ENCODE measurements around the gene TCEAL5. TPM values are rescaled to one million over a fixed set of nuclear protein-coding genes. Genes with fewer than 3 reads are reported as not detected.
"Not testable (repeated sequence)": the region's sequence is repeated elsewhere in the genome, so short reads cannot be mapped to it uniquely, and the experiment has no call there.

Gene TCEAL5
- total RNA-seq, 1 donor from 2014 or later = not detected

DNA sequence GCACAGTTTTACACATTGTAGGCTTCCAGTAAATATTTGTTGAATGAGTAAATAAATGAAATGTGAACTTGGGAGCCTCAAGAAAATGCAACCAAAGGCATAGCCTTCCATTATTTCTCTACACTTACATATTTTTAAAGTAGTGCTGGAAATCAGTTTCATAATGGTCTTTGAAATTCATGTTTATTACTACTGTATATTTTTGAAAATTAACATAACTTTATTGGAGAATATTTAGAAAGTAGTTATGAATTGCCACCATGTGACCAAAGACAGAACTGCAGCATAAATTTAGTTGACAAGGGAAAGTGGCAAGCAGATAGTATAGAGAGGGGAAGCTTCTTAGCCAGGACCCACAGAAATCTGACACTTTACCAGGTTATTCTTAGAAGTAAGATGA lies 28.0 kb downstream of the TCEAL5 start:
- peaks cover 0 to 4% of the 10 kb centered on the region in 2 donors for H3K4me1 ChIP-seq
- intact Hi-C loops (cut with DNase I) = no loop called here
- no peak overlapping the region for H3K27ac ChIP-seq
- H3K9me3 ChIP-seq = no peaks in the 10 kb centered on the region
- TF ChIP-seq, protein P1, sequence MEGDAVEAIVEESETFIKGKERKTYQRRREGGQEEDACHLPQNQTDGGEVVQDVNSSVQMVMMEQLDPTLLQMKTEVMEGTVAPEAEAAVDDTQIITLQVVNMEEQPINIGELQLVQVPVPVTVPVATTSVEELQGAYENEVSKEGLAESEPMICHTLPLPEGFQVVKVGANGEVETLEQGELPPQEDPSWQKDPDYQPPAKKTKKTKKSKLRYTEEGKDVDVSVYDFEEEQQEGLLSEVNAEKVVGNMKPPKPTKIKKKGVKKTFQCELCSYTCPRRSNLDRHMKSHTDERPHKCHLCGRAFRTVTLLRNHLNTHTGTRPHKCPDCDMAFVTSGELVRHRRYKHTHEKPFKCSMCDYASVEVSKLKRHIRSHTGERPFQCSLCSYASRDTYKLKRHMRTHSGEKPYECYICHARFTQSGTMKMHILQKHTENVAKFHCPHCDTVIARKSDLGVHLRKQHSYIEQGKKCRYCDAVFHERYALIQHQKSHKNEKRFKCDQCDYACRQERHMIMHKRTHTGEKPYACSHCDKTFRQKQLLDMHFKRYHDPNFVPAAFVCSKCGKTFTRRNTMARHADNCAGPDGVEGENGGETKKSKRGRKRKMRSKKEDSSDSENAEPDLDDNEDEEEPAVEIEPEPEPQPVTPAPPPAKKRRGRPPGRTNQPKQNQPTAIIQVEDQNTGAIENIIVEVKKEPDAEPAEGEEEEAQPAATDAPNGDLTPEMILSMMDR (IDR thresholded peaks at IDR 0.05) = peak; percentile 7 to 41 (median 28)
- no peaks in the 10 kb centered on the region for H3K36me3 ChIP-seq
- no peak for DNase-seq (ENCODE audit: low spot score in 2 of 2)
- no peak overlapping the region for H3K4me3 ChIP-seq
- peaks cover 3% of the 10 kb centered on the region for H3K27me3 ChIP-seq

DNA sequence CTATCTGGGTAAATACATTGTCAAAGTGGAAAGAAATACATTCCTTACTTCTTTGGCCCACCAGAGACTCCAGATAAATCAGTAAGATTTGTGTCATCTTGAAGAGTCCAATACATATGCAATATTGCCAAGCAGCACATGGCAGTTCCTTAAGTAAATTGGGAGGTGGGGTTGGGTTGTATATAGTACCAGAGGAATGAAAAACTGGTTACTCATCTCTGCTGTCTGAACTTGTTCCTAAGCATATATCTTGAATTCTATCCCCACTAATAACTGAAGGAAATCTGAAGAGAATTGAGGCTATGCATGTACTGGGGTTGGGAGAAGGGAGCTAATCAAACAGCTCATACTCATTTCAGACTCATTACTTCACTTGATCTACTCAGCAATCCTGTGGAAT lies 36.4 kb downstream of the TCEAL5 start:
- no peak for DNase-seq (ENCODE audit: low spot score in 2 of 2)
- intact Hi-C loops (cut with DNase I) = no loop called here
- no peaks in the 10 kb centered on the region for H3K36me3 ChIP-seq
- no peak overlapping the region for H3K27ac ChIP-seq
- H3K27me3 ChIP-seq = peaks cover 3% of the 10 kb centered on the region
- TF ChIP-seq, protein P1 (IDR thresholded peaks at IDR 0.05) = no peak
- no peaks in the 10 kb centered on the region for H3K9me3 ChIP-seq
- no peak overlapping the region for H3K4me3 ChIP-seq
- no peaks in the 10 kb centered on the region for H3K4me1 ChIP-seq

DNA sequence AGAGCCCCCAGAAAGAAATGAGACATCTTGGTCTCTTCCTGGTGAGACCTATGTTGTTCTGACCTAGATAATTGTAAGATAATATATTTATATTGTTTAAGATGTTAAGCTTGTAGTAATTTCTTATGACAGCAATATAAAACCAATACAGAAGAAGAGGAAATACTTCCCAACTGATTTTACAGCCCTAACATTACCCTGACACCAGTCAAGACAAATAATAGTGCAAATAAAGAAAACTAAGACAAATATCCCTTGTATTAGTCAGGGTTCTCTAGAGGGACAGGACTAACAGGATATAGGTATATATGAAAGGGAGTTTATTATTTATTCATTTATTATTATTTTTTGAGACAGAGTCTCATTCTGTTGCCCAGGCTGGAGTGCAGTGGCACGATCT lies 40.3 kb downstream of the TCEAL5 start:
- intact Hi-C loops (cut with DNase I) = no loop called here
- DNase-seq (ENCODE audit: low spot score in 2 of 2) = no peak
- TF ChIP-seq, protein P1 (IDR thresholded peaks at IDR 0.05) = no peak

DNA sequence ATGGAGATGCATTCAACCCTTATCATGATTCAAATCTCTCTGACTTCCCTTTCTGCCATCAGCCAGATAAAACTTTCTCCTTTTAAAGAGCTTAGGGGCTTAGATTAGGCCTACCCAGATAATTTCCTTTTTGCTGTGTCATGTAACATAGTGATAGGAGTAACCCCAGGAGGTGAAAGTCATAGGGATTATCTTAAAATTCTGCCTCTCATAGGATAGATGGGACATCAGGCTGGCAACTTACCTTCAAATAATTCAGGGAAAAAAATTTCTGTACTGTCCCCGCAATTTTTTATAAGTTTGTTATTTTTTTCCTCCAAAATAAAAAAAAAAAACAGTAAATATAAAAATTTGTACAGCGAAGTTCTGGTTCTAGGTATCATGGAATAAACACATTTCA lies 40.9 kb downstream of the TCEAL5 start:
- intact Hi-C loops (cut with DNase I) = not testable (repeated sequence)

More for the DNA sequence above, 40.3 kb downstream of the TCEAL5 start:
- Histone ChIP-seq H3K4me1 (no peaks in the 10 kb centered on the region), H3K27me3 (no peaks in the 10 kb centered on the region), H3K36me3 (no peaks in the 10 kb centered on the region), H3K27ac (no peak overlapping the region), H3K4me3 (no peak overlapping the region), H3K9me3 (no peaks in the 10 kb centered on the region)

DNA sequence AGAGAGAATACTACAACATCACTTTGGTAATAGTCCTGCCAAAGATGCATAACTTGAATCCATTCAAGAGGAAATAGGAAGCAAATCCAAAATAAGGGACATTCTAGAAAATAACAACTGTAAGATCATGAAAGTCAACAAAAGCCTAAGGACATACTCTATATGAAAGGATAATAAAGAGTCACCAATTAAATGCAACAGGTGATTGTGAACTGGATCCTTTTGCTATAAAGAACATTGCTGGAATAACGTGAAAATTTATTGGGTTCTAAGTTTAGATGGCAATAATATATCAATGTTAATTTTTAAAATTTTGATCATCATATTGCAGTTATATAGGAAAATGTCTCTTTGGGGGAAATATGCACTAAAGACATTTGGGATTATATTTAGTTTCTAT lies 41.7 kb downstream of the TCEAL5 start:
- H3K36me3 ChIP-seq = no peaks in the 10 kb centered on the region
- DNase-seq (ENCODE audit: low spot score in 2 of 2) = no peak
- intact Hi-C loops (cut with DNase I) = no loop called here
- H3K4me1 ChIP-seq = no peaks in the 10 kb centered on the region
- H3K27me3 ChIP-seq = no peaks in the 10 kb centered on the region
- no peaks in the 10 kb centered on the region for H3K9me3 ChIP-seq
- TF ChIP-seq, protein P1 (IDR thresholded peaks at IDR 0.05) = no peak
- H3K27ac ChIP-seq = no peak overlapping the region
- H3K4me3 ChIP-seq = no peak overlapping the region

More for the DNA sequence above, 40.9 kb downstream of the TCEAL5 start:
- not testable (repeated sequence) for H3K27me3 ChIP-seq; H3K27ac ChIP-seq; H3K36me3 ChIP-seq; H3K9me3 ChIP-seq; H3K4me1 ChIP-seq; H3K4me3 ChIP-seq; DNase-seq (ENCODE audit: low spot score in 2 of 2)

DNA sequence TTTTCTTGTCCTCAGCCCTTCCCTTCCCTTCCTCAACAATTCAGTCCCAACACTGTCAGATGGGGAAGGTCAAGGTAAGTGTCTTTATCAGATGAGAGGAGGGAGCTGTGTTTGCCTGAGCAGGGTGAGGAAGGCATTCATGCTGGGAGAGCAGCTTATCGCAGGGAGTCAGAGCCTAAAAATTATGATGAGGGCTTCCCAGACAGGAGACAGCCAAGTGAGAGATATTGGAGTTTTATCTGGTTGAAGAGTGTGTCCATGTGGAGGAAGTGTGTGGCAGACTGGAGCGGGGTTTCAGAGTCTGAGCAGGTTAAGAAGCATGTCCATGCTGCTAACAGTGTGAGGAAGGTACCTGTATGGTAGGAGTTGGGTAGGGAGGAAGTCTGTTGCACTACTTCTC lies 43.3 kb downstream of the TCEAL5 start:
- intact Hi-C loops (cut with DNase I) = no loop called here
- H3K9me3 ChIP-seq = no peaks in the 10 kb centered on the region
- H3K27ac ChIP-seq = no peak overlapping the region
- H3K36me3 ChIP-seq = no peaks in the 10 kb centered on the region
- TF ChIP-seq, protein P1 (IDR thresholded peaks at IDR 0.05) = no peak
- no peak for DNase-seq (ENCODE audit: low spot score in 2 of 2)
- H3K4me1 ChIP-seq = no peaks in the 10 kb centered on the region
- H3K4me3 ChIP-seq = no peak overlapping the region
- no peaks in the 10 kb centered on the region for H3K27me3 ChIP-seq

DNA sequence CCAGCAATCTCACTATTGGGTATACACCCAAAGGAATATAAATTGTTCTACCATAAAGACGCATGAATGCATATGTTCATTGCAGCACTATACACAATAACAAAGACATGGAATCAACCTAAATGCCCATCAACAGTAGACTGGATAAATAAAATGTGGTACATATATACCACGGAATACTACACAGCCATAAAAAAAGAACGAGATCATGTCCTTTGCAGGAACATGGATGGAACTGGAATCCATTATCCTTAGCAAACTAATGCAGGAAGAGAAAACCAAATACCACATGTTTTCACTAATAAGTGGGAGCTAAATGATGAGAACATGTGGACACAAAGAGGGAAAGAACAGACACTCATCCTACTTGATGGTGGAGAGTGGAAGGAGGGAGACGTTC lies 50.6 kb downstream of the TCEAL5 start:
- intact Hi-C loops (cut with DNase I); H3K36me3 ChIP-seq; H3K9me3 ChIP-seq; H3K4me3 ChIP-seq; DNase-seq (ENCODE audit: low spot score in 2 of 2); H3K27ac ChIP-seq; H3K4me1 ChIP-seq; H3K27me3 ChIP-seq: not testable (repeated sequence)

Data from ascending aorta (tissue), 2 donors.